T-helper 2 cell treated with Interferon-gamma antibody and Interleukin-4, amounts not matched to agents 5 μg/mL and 100 μg/mL, for 36 hours (primary cell): ENCODE results near the gene TMEM190.

Source experiments
- DNase-seq: peaks from one replicate; pipeline ENCODE4 v3.0.0; 2021; ENCODE audit warnings: low spot score
- H3K27ac Mint-ChIP-seq: one replicate; pipeline ENCODE4 v1.8.0; 2021; ENCODE audit warnings: mild to moderate bottlenecking, mixed read lengths
- H3K27me3 Mint-ChIP-seq: one replicate; pipeline ENCODE4 v1.8.0; 2021; ENCODE audit warnings: low read depth, mixed read lengths
- H3K36me3 Mint-ChIP-seq: one replicate; pipeline ENCODE4 v1.8.0; 2021; ENCODE audit warnings: low read depth, mixed read lengths
- H3K4me1 Mint-ChIP-seq: one replicate; pipeline ENCODE4 v1.8.0; 2021; ENCODE audit warnings: low read depth, mixed read lengths
- H3K4me3 Mint-ChIP-seq: one replicate; pipeline ENCODE4 v1.8.0; 2022; ENCODE audit warnings: mild to moderate bottlenecking, moderate library complexity, mixed read lengths
- H3K9me3 Mint-ChIP-seq: one replicate; pipeline ENCODE4 v1.8.0; 2021; ENCODE audit warnings: mixed read lengths

Gene TMEM190

DNA sequence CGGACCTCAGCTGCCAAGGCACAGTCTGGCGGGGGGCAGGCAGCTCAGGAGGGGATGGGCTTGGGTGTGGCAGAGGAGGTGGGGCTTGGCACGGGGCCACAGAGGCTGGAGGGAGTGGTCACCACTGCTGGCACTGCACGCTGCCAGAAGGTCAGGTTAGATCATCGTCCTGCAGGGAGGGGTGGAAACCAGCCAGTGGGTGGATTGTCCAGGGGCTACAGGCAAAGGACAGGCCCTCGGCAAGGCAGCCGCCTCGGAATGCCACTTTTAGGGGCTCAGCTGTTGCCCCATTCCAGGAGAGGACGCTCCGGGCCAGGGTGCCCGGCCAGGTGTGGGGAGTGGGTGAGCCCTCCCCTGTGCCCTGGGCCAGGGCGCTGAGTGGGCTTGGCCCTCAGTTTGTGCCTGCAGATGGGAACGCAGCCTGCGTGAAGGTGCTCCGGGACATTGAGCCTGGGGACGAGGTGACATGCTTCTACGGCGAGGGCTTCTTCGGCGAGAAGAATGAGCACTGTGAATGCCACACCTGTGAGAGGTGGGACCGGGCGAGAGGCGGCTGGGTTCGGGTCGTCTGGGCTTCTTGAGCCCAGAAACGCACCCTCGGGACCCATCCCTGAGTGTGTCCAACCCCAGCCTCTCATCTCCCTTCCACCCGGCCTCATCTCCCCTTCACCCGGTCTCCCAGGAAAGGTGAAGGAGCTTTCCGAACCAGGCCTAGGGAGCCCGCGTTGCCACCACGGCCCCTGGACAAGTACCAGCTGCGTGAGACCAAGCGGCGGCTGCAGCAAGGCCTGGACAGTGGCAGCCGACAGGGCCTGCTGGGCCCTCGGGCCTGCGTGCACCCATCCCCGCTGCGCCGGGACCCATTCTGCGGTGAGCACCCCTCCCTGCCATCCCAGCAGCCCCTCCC lies 30.6 kb upstream of the TMEM190 start:
- Mint-ChIP-seq H3K27ac (no peak overlapping the region), H3K4me3 (no peak overlapping the region)
- no peak for DNase-seq

DNA sequence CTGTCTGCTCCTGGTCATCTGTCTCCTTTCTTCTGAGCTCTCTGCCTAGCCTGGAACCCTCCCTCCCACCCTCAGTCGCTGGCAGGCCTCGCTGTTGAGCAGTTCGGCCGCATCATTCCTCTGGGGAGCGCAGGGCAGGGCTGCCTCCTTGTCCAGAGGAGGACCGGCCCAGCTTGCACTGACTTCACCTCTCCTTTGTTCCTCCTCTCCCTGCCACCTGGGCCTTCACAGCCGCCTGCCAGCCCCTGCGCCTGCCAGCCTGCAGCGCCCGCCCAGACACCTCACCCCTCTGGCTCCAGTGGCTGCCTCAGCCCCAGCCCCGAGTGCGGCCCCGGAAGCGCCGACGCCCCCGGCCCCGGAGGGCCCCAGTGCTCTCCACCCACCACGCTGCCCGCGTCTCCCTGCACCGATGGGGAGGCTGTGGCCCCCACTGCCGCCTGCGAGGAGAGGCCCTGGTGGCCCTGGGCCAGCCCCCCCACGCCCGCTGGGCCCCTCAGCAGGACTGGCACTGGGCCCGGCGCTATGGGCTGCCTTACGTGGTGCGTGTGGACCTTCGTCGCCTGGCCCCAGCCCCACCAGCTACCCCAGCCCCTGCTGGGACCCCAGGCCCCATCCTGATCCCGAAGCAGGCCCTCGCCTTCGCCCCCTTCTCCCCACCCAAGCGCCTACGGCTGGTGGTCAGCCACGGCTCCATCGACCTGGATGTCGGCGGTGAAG lies 29.7 kb upstream of the TMEM190 start:
- peaks cover 9% of the 10 kb centered on the region for H3K27me3 Mint-ChIP-seq
- no peak overlapping the region for H3K4me3 Mint-ChIP-seq
- H3K9me3 Mint-ChIP-seq = no peaks in the 10 kb centered on the region
- peaks cover 2% of the 10 kb centered on the region for H3K36me3 Mint-ChIP-seq
- peaks cover 7% of the 10 kb centered on the region for H3K4me1 Mint-ChIP-seq
- H3K27ac Mint-ChIP-seq = no peak overlapping the region
- no peak for DNase-seq

More for the DNA sequence above, 30.6 kb upstream of the TMEM190 start:
- H3K27me3 Mint-ChIP-seq = peaks cover under 1% of the 10 kb centered on the region
- peaks cover 3% of the 10 kb centered on the region for H3K4me1 Mint-ChIP-seq
- H3K9me3 Mint-ChIP-seq = no peaks in the 10 kb centered on the region
- peaks cover 4% of the 10 kb centered on the region for H3K36me3 Mint-ChIP-seq

DNA sequence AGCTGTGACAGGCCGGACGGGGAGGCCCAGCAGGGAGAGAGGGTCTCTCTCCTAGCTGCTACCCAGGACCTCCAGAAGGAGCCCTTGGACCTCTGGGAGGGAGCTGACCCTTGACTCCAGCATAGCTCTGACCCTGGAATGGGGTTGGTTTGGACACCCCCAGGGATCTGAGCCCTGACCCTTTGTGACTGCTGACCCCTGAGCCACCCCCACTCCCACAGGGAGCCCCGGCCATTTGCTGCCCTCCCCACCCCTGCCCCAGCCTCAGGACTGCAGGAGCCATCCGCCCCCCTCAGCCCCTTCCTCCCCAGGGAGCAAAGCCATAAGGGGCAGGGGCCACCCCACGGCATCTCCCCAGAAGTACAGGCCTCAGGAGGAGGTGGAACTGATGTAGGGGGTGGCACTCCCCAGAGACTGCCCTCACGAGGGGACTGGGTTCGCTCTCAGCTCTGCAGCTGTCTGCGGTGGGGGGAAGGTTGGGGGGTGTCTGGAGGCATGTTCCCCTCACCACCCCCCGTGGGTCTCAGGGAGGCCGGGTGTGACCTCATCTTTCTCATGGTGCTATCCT lies 29.1 kb upstream of the TMEM190 start:
- Mint-ChIP-seq H3K4me1 (peaks cover 9% of the 10 kb centered on the region), H3K9me3 (no peaks in the 10 kb centered on the region), H3K27ac (peak overlapping the region; percentile 20), H3K4me3 (no peak overlapping the region), H3K27me3 (peaks cover 15% of the 10 kb centered on the region), H3K36me3 (peaks cover 2% of the 10 kb centered on the region)
- no peak for DNase-seq

DNA sequence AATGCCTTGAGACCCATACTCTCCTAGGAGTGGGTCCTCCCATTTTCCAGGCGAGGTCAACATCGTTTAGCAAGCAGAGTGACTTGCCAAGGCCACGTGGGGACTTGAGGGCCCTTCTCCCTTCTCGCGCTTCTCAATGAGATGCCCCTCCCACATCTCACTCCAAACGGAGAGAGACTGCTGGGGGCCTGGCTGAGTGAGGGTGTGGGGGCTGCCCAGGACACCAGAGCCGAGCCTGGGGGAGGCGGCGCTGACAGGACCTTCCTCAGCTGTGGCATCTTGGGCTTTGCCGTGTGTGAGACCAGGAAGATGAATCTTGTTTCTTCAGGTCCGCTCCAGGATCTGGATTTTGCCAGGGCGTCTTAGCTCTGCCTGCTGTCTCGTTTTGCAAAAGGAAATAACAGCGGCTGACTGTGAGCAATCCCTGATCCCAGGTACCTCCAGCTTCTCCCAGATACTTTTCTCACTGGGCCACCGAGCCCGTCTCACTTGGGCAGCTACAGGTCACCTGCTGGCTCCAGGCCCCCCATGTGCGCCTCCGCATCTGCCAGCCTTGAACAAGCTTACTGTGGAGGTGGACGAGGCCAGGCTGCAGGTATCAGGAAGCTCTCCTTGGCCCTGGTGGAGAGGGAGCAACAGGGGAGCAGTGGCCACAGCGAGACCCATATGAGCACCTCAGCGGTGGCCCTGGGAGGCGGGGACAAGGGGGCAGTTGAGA lies 28.1 kb upstream of the TMEM190 start:
- Mint-ChIP-seq H3K4me3 (no peak overlapping the region), H3K9me3 (no peaks in the 10 kb centered on the region), H3K36me3 (peaks cover 4% of the 10 kb centered on the region), H3K27ac (no peak overlapping the region), H3K4me1 (peaks cover 17% of the 10 kb centered on the region), H3K27me3 (peaks cover 25% of the 10 kb centered on the region)
- DNase-seq = no peak

DNA sequence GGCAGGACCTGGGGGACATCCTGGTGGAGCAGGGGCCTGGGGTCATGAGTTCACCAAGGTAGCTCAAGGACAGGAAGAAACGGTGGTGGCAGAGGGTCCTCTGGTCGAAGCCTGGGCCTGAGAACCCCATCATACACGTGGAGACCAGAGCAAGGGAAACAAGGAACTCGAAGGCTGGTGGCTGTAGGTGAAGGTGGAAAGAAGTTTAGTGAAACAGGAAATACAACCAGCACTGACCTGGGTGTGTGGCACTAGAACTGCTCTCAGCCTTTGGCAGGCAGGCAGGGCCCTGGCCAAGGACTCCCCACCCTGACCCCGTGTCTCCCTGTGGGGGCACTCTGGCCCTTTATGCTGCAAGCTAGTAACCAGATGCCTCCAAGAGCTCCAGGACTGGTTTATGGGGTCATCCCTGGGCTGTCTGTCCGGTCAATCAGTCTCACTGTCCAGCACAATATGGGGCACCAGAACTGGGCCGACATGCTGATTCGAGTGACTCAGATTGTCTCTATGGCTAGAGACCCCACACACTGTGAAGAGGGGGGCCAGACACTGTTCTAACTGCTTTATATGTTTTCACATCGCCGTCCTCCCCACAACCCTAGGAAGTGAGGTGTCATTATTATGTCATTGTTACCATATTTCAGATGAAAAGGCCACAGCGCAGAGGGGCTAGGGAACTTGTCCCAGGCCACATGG lies 25.9 kb upstream of the TMEM190 start:
- DNase-seq = no peak
- no peaks in the 10 kb centered on the region for H3K9me3 Mint-ChIP-seq
- H3K27me3 Mint-ChIP-seq = peaks cover 35% of the 10 kb centered on the region
- H3K27ac Mint-ChIP-seq = no peak overlapping the region
- H3K36me3 Mint-ChIP-seq = peaks cover 2% of the 10 kb centered on the region
- peaks cover 17% of the 10 kb centered on the region for H3K4me1 Mint-ChIP-seq
- H3K4me3 Mint-ChIP-seq = no peak overlapping the region

DNA sequence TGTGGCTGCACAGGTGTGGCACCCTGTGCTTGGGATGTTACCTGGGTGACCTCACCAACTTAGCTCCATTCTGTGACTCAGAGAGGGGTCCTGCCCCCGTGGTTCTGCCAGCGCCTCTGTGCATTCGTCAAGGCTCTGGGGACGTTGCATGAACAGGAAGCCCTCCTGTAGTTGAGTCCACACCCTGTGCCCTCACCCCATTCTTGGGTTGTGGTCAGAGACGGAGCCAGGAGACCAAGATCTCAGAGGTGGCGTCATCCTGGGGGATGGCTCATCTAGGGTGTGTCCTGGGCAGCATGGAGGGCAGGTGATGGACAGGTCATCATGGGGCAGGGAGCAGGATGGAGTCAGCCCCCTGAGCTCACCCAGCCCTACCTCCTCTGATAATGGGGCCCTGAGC lies 24.6 kb upstream of the TMEM190 start:
- DNase-seq = no peak
- H3K27ac Mint-ChIP-seq = no peak overlapping the region
- H3K9me3 Mint-ChIP-seq = no peaks in the 10 kb centered on the region
- H3K27me3 Mint-ChIP-seq = peaks cover 46% of the 10 kb centered on the region
- peaks cover 17% of the 10 kb centered on the region for H3K4me1 Mint-ChIP-seq
- H3K4me3 Mint-ChIP-seq = no peak overlapping the region
- peaks cover 2% of the 10 kb centered on the region for H3K36me3 Mint-ChIP-seq

DNA sequence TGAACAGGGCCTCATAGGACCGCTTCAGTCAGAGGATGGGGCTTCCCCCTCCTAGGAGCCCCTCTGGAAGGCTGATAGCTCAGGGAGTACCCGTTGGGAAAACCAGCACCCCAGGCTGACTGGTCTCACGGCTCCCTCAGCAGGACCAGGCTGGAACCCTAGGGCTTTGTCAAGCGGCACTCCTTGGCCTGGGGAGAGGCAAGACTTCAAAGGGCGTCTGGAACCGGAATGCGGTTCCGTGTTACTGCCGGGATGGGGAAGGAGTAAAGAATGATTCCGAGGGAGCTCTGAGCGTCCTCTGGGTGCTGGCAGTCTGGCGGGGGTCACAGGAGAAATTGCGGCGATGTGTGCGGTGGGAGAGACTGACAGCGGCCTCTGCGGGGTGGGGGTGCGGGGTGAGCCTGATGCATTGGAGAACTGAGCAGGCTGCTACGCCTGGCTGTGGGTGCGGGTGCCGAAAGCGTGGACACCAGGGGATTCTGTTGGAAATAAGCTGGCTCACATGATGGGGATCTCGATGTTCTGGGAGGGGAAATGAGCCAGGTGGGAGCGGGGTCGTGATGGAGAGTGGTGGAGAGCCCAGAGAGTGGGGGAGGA lies 24.0 kb upstream of the TMEM190 start:
- peaks cover 2% of the 10 kb centered on the region for H3K36me3 Mint-ChIP-seq
- H3K27ac Mint-ChIP-seq = no peak overlapping the region
- peaks cover 51% of the 10 kb centered on the region for H3K27me3 Mint-ChIP-seq
- DNase-seq = no peak
- peaks cover 17% of the 10 kb centered on the region for H3K4me1 Mint-ChIP-seq
- peak overlapping the region; percentile 73 for H3K4me3 Mint-ChIP-seq
- H3K9me3 Mint-ChIP-seq = no peaks in the 10 kb centered on the region

DNA sequence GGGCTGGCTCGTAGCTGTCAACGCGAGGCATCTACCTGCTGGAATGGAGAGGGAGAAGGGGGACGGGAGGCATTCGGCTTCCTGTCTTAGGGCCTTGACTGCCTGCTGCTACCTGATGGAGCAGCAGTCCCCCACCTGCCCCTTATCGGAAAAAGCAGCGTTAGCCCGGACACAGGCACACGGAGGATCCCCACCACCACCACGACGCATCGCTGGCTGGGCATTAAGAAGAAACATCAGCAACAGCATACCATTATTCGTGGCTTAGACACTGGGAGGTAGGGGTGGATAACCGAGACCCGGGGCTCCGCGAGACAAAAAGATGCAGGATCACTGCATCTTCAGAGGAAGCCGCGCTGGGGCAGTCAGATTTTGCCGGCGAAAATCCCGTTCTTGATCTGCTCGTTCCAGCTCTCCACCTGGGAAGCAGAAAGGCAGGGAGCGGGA lies 23.2 kb upstream of the TMEM190 start:
- Mint-ChIP-seq H3K4me3 (peak overlapping the region; percentile 73), H3K4me1 (peaks cover 17% of the 10 kb centered on the region), H3K27me3 (peaks cover 51% of the 10 kb centered on the region), H3K27ac (no peak overlapping the region), H3K9me3 (no peaks in the 10 kb centered on the region), H3K36me3 (peaks cover 2% of the 10 kb centered on the region)
- DNase-seq = no peak

DNA sequence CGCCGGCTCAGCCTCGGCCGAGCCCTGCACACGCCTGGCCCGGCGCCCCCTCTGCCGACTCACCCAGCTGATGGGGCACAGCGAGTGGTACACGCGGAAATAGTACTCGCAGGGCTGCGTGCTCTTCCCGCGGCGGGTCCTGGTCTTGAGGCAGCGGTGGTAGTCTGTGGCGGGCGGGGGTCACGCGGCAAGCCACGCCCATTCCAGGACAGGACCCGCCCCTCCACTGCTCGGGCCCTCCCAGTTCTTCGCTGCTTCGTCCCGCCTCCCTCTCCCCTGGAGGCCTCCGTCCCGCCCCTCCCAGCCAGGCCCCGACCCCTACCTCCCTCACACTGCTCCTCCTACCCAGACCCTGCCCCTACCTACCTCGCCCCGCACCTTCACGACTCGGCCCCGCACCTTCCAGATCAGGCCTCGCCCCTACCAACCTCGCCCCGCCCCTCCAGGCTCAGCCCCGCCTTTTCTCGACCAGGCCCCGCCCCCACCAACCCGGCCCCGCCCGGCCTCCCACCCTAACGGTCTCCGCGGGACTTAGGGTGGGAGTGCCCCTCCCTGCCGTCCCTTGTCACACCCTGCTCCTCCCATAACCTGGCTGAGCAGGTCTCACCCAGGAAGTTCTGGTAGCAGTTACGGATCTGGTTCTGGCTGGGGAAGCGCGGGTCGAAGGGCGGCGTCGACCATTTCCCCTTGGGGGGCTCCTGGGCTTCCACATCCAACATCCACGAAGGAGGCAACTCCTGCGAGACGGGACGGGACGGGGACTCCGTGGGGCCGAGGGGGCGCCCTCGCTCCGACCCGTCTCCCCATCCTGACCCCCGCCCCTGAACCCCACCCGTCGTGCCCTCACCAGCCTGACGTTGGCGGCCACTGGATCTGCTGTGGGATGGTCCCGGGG lies 22.6 kb upstream of the TMEM190 start:
- Mint-ChIP-seq H3K36me3 (peaks cover 2% of the 10 kb centered on the region), H3K4me3 (peak overlapping the region; percentile 73), H3K9me3 (no peaks in the 10 kb centered on the region), H3K27me3 (peaks cover 51% of the 10 kb centered on the region), H3K27ac (no peak overlapping the region), H3K4me1 (peaks cover 17% of the 10 kb centered on the region)
- DNase-seq = peak; percentile 36

DNA sequence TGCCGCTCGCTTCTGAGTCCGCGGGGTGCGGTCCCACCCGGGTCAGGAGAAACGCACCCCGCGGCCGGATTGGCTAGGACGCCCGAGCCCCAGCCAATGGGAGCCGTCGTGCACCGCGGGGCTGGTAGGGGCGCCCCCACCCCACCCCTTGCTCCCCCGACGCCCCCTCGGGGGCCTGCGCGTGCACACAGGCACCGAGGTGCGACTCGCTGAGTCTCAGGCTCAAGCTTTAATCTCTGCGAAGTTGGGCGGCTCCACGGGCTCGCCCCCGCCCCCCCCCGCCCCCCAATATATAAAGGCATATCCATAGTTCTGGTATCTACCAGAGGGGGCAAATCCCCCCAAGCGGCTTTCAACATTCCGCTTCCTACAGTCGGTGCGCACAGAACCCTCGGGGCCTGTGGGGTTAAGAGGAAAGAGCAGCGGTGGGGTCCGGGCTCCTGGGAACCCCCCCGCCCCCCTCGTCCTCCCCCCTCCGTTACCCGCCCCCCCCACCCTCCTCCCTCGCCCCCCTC lies 21.9 kb upstream of the TMEM190 start, which contains the start of gene COX6B2:
Gene COX6B2, minus strand, starts transcription at position 22 of the 515 bp plus-strand sequence. CDS start 198 bp downstream, outside the sequence.
- Mint-ChIP-seq H3K27me3 (peaks cover 51% of the 10 kb centered on the region), H3K4me1 (peaks cover 17% of the 10 kb centered on the region), H3K27ac (no peak within 1 kb of the TSS)

DNA sequence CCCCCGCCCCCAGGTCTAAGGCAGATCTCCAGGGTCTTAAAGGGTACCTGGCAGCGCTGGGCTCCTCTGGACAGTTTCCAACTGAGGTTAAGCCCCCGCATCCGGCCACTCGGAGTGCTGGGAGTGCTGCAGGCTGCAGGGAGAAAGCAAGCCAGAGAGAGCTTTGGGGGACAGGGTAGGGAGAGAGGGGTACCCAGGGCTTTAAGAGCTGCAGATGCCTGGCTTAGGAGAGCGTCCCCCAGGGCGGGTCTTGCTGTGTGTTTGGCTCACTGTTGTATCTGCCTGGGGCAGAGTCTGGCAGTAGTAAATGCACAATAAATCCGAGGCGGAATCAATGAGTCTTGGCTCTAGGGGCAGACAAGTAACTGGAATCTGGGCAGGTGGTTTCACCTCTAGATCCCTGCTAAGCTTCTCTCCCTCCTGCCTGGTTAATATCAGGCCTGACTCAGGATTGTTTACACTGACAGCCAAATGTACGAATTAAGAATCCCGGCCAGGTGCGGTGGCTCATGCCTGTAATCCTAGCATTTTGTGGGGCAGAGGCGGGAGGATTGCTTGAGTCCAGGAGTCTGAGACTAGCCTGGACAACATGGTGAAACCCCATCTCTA lies 21.3 kb upstream of the TMEM190 start:
- no peak overlapping the region for H3K27ac Mint-ChIP-seq
- H3K36me3 Mint-ChIP-seq = peaks cover 2% of the 10 kb centered on the region
- DNase-seq = no peak
- no peak overlapping the region for H3K4me3 Mint-ChIP-seq
- H3K27me3 Mint-ChIP-seq = peaks cover 51% of the 10 kb centered on the region
- peaks cover 17% of the 10 kb centered on the region for H3K4me1 Mint-ChIP-seq
- no peaks in the 10 kb centered on the region for H3K9me3 Mint-ChIP-seq

More for the DNA sequence above, 21.9 kb upstream of the TMEM190 start, which contains the start of gene COX6B2:
- Mint-ChIP-seq H3K4me3 (peak within 1 kb of the TSS; percentile 73), H3K9me3 (no peaks in the 10 kb centered on the region), H3K36me3 (peaks cover 2% of the 10 kb centered on the region)
- DNase-seq = no peak
